EH (cell line): ENCODE data around the gene SEZ6L.
A peak's percentile ranks its signal among the peaks of the same experiment; 100 is the strongest.
"Not testable (repeated sequence)": the region's sequence is repeated elsewhere in the genome, so short reads cannot be mapped to it uniquely, and the experiment has no call there.

Experiments
- DNase-seq: peaks from one replicate; pipeline ENCODE4 v3.0.0-alpha.2; 2015; ENCODE audit warnings: low read depth

The SEZ6L gene

DNA sequence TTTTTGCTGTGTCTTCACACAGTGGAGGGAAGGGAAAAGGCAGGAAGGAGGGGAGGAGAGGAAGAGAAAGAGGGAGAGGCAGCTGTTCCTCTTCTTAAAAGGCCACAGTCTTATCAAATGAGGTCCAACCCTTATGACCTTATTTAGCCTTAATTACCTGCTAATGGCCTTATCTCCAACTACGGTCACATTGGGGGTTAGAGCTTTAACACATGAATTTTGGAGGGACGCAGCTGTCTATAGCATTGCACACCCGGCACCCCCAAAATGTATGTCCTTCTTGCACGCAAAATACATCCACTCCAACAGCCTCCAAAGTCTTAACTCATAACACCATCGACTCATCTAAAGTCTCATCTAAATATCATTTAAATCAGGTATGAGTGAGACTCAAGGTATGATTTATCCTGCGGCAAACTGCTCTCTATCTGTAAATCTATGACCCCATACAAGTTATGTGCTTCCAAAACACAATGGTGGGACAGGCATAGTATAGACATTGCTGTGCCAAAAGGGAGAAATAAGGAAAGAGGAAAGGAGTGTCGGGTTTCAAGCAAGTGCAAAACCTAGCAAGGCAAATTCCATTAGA, 214.8 kb downstream of the SEZ6L start:
- no peak for DNase-seq

DNA sequence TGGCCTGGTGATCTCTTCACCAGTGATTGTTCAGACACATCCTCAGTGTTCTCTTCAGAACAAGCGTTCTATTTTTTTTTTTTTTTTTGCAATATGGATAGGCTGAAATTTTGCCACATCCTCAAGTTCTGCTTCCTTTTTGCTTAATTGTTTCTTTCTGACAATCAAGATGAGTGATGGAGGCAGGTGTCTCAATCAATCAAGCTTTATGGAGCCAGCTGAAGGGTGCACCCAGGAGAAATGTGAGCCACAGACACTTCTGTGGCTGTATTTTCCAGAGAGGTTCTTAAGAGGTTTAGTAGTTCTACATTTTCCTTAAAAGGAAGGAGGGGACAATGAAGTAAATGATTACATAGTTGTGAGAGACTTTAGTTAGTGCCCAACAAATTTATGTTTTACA, 215.9 kb downstream of the SEZ6L start:
- DNase-seq: no peak

DNA sequence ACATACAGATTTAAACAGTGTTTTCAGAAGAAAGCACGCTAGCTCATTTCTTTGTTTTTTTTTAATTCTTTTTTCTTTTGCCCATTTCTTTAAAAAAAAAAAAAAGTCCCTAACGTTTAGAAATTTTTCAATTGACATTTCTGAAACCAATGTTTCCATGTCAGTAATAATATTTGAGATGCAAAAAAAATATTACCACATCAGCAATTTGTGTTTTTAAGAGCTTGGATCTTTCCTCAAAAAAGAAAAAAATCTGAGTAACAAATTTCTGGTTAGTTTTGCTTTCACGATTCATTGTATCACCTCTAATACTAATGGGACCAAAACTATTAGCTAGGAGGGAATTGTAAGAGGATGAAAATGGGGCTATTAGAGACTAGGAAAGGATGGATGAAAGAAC, 219.9 kb downstream of the SEZ6L start:
- DNase-seq: no peak

DNA sequence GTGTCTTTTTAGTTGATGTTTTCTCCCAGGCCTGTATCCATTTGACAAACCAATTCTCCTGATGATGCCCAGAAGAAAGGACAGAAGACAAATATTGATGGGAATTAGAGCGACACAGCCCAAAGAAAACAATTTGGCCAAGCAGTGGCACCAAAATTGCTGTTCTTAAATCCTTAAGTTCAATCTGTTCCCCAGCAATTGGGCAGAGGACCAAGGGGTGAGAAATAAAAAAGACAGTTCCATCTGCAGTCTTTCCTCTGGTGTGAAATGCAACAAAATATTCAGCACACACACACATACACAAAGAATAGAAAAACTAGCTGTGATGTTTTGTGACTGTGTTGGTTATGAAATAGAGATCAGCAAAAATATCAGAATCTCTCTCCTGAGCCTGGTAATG, 221.8 kb downstream of the SEZ6L start:
- DNase-seq: no peak

DNA sequence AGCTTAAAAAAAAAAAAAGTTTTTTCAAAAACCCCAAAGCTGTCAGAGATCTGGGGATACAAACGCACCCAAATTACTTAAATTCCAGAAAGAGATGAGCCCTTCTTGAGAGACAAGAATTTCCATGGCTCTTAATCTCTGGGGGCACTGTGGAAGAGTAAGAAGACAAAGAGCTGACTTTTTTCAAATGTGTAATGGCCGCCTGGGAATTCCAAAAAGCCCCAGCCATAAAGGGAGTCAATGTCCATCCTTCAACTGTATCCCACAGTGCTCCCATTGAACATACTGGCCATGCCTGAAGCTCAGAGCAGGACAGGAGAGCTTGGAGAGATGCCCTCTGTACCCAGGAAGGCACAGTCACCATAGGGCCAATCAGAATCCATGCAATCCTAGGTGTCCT, 222.4 kb downstream of the SEZ6L start:
- no peak for DNase-seq

DNA sequence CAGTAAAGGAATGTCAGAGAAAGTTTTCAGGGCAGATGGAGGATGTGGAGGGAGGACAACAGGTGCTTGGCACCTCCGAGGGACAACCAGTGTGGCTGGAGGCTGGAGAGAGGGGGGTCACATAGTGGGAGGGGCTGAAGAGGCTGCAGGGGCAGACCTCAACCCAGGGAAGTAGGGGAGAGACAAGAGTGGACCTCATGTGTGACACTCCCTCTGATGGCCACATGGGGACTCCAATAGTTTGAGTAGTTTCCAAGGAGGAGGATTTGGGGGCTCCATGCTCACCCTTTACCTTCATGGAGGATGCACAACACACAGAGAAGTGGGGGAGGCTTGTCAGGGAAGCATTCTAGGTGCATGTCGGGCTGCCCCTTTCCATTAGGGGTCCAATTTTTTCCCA, 224.7 kb downstream of the SEZ6L start:
- no peak for DNase-seq

DNA sequence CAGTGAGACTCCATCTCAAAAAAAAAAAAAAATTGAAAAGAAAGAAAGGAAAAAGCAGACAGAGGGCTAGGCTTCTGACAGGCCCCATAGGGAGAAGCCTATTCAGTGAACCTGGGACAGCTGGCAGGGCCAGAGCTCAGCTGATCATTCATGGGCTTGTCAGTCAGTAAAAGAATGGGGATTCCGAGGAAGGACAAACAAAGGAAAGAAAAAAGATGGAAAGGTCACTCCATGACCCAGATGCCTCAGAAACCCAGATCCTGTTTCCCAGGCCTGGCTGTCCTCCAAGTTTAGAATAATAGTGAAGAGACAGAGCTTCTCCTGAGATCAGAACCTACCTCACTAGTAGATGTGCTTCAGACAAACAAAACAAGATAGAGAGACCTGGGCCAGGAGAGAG, 225.5 kb downstream of the SEZ6L start:
- DNase-seq: no peak

DNA sequence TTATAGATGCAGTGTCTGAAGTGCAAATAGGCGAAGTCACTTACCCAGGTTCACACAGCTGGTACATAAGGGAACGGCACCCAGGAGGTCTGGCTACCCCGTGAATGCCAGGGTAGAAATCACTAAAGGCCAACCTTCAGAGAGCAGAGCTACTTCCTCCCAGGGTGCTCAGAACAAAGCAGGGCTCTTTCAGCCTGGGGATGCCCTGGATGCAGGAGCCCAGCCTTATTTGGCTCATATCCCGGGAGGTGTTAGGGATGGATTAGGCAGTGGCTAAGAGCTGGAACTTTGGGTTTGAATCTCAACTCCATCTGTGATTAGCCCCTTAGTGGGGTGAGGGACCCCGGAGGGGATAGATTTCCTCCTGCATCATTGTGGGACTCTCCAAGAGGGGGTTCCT, 226.7 kb downstream of the SEZ6L start:
- no peak for DNase-seq

DNA sequence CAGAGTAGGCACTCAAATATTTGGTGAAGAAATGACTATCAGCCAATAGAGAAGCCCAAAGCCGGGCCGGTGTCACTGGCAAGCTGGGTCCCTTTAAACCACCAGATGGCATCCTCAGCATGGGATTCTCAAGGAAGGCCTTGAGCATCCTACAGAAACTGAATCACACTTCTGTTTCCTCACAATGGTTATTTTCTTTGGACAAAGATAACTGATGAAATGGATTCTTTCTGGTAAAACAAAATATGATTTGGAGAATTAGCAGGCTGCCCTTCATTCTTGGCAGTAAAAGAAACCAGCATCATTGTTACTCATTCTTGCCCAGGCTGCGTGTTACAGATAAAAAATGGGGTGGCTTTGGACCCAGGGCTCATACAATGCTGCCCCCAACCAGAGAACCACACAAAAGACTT, 229.5 kb downstream of the SEZ6L start:
- peak; percentile 82 for DNase-seq

DNA sequence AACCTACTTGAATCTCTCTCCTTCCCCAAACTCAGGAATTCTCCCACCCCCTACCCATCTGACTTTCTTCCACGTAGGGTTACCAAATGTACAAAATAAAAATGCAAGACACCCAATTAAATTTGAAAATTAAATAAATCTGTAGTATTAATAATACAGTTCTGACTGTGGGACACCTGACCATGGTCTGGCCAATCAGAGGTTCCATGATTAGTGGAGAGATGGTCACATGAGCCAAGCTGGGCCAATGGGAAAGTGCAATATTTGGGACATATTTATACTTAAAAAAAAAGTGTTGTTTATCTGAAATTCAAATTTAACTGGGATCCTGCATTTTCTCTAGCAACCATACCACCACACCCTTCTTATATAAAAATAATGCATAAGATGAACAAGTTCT, 230.0 kb downstream of the SEZ6L start:
- peak; percentile 22 for DNase-seq

DNA sequence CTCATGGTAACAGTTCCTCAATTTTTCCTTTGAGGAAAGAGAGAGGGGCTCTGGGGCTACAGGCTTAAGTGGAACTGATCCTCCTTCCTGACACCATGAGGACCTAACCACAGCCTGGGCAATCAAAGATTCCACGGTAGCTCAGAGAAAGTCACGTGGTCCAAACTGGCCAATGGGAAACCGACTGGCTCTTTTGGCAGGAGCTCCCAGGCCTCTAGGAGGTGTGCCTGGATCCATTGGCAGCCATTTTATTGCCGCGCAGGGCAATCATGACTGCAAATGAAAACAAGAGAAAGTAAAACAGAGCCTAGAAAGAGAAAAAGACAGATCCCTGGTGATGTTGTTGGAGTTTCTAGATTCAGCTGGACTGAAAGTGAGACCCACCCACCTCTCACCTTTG, 232.5 kb downstream of the SEZ6L start:
- DNase-seq: peak; percentile 31

DNA sequence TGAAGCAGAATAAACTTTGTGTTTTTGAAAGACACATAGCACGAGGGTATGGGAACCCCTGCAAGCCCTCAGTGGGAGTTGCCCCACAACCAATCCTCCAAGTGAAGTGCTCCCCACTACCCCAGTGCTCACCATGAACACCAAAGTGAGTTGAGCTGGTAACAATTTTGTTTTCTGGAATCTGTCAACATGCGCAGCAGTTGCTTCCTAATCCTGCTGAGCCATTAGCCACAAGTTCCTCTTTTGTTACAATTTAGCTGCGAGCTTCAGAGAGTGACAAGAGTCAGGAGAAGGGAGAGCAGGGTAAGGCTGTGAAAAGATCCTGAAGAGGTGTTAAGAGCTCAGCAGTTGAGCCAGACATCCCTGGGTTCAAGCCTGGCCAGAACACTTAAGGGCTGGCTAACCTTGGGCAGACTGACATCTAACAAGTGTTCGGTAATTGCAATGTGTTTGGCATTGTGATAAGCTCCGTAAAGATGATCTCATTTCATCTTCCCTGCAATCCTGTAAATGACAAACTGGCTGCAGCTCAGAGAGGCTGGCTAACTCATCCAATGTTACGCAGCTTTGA, 235.7 kb downstream of the SEZ6L start:
- no peak for DNase-seq

DNA sequence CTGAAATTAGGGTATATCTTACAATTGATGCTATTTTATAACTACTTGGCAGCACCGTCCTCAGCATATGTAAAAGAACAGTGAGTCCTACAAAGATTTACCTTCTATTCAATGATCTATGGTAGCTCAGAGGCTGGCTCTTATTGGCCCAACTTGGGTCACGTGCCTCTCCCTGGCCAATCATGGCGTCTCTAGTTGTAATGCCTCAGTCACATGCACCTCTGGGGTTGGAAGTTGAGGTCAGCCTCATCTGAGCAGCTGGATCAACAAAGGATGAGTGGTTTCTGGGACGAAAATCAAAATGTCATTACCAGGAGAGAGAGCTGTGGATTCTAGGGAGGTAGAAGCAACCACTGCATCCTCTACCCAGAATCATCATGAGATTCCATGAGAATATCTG, 236.9 kb downstream of the SEZ6L start:
- DNase-seq: peak; percentile 43

DNA sequence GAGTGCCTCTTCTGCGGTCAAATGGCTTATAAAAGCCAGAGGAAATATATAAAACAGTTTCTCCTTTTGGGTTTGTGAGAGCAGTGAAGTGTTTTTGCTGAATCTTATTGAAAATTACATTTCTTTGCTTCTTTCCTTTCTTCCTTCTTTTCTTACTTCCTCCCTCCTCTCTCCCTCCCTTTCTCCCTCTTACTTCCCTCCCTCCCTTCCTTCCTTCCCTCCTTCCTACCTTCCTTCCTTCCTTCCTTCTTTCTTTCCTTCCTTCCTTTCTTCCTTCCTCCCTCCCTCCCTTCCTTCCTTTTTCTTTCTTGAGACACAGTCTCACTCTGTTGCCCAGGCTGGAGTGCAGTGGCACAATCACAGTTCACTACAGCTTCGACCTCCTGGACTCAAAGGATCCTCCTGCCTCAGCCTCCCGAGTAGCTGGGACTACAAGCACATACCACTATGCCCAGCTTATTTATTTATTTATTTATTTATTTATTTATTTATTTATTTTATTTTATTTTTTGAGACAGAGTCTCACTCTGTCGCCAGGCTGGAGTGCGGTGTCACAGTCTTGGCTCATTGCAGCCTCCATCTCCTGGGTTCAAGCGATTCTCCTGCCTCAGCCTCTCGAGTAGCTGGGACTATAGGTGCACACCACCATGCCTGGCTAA, 239.4 kb downstream of the SEZ6L start:
- not testable (repeated sequence) for DNase-seq

DNA sequence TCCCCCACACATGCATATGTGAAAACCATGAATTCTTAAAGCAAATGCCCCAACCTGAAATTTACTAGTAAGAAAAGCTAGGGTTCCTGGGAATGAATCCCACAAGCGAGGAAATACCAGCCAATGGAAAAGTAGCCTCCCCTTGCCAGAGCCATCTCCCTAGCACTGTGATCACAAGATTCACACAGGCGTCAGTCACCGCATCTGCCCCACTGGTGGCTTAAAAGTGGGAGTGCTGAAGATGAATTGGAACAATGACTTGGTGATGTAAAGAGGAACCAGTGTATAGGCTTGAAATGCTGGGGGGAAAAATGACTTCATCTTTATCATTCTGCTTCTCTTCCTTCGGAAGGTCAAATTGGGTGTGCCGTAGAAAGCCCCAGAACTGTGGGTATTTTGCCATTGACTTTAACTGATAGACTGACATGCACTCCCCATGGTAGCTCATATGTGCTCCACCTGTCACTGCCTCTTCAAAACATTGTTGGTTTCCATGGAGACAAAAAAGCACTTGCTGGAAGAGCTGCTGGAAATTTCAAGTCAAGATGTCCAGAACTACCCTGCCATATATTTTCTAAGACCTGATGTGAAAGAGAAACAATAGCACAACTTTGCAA, 240.6 kb downstream of the SEZ6L start:
- no peak for DNase-seq

DNA sequence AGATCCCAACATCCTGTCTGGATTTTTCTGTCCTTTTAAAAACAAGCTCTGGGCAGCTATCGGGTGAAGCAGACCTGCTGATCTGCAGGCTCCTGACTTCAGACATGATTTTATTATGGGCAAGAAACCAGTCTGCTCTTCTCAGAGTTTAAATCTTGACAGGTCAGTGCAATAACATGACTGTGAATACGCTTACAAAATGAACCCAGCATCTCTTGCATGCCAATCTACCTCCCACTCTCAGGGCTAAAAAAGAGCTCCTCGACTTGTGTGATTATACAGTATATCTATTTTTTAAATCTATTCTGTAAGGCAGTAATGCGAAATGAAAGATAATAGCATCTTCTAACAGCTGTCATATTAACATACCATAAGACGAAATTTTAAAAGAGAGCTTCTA, 241.1 kb downstream of the SEZ6L start:
- no peak for DNase-seq

DNA sequence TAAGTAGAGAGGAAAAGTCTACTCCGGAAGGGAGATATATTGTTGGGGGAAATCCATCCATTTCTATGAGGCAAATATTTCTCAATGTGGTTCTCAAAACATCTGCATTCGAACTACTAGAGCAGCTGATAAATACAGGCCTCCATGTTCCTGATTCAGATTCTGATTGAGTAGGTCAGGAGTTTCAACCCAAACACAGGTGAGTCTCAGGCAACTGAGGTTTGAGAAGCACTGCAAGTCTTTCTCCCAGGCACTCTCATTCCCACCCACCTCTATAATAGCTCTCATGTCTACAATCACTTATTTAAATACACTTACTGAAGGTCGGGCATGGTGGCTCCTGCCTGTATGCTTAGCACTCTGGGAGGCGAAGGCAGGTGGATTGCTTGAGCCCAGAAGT, 245.1 kb downstream of the SEZ6L start:
- no peak for DNase-seq

DNA sequence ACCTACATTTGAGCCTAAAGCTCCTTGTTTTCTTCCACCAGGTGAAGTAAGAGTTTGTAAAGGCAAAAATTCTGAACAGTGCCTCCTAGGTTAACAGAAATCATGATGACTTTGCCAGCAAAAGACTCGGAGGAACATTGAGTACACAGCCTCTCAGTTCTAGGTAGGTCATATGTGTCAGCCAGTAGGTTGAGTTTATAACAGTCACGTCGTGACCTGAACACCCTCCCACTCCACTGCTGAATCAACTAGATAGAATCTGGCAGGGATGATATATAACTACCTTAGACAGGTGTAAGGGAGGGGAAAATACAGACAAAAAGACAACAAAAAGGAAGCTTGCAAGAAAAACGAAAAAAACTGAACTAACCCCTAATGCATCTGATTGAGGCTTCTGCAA, 247.0 kb downstream of the SEZ6L start:
- DNase-seq: no peak

DNA sequence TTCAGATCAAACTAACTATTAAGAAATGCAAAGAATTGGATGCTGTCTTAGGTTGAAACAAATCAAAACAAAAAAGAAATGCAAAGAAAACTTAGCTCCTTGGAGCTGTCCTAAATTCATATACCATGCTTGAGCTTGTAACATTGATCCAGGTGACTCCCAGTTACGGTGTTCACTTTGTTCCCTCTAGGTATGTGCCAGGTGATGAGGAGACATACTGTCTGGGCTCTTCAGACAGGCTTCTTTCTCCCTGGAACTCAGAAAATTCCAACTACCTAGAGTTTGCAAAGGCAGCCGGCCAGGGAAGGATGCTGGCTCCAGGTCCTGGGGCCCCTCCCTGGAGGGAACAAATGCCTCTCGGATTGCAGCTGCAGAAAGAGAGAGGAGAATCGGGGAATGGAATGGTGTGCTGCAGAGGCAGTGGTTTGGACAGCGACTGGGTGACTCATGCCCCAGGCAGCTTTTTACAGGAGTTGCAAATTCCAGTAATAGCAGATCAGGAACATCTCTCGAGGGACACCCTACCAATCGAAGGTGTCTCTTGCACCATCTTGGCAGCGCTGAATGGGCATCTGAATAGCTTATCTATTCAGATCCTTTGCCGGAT, 247.5 kb downstream of the SEZ6L start:
- DNase-seq: peak; percentile 87

DNA sequence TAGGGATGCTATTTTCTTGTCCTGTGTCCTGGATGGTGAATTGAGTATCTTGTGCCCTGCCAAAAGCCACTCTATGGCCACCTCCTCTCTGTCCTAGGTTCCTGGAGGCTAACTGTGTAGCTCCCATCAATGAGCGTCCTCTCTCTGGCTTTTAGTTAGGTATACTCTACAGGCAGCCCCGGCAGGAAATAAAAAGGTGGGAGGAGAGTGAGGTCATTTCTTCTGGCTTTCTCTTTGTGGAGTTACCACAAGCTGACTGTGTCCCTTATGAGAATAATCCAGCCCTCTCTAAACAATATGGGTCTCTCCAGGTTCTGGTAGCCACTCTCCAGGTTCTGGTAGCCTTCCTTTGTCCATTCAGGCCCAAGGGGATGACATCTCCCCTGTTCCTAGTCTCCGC, 248.1 kb downstream of the SEZ6L start:
- no peak for DNase-seq

DNA sequence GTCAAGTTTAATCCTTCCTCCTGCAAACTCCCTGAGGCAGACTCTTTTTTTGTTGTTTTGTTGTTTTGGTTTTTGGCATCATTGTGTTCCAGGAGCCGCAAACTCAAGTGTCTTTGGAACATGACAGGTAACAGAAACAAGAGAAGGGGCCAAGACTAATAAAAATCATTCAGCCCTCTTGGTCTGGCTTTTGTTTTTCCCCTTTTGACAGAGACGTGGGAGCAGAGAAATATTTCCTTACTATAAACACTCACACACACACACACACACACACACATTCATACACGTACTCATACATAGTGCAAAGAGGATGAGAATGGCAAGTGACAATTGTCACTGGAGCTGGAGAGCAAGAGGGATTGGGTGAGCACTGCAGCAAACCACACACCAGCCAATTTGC, 249.4 kb downstream of the SEZ6L start:
- no peak for DNase-seq

DNA sequence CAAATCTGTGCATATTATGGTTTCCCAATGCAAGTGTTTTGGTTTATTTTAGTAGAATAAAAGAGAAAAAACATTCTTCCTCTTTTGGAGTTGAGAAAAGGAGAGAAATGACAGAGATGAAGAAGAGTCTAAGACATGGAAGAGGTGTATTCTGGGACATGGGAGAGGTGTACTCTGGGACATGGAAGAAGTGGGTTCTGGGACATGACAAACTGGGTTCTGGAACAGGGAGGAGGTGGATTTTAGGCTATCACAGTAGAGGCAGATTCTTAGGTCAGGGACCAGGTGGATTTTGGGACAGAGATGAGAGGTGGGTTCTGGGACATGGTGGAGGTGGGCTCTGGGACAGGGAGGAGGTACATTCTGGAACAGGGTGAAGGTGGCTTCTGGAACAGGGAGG, 257.7 kb downstream of the SEZ6L start:
- no peak for DNase-seq
